Measurements from ENCODE around the gene SKI. TPM values are rescaled to one million over a fixed set of nuclear protein-coding genes. Genes with fewer than 3 reads are reported as not detected.

Gene SKI
- total RNA-seq, 2 donors from 2014 or later = 31.0 to 36.1 TPM

DNA sequence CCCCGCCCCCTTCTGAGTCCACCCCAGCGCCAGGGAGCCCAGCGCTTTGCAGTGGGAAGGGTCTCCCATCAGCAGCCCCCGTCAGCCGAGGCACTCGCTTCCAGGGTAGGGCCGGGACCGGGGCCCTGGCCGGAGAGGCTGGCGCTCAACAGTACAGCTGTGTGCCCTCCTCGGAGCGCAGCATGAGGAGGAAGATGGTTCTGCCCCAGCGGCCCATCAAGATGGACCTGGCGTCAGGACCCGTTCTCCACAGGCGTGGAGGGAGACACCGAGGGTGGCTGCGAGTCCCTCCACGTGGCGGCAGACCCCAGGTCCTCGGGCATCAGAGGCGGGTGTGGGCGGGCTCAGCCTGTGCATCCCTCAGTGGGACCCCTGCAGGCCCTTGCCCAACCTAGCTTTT lies 109.0 kb downstream of the SKI start:
- no peaks in the 10 kb centered on the region for H3K36me3 ChIP-seq
- no peaks in the 10 kb centered on the region for H3K27me3 ChIP-seq
- no peaks in the 10 kb centered on the region for H3K9me3 ChIP-seq
- H3K27ac ChIP-seq = no peak overlapping the region
- no peak overlapping the region for H3K9ac ChIP-seq (ENCODE audit: low read depth in 2 of 2, low read length in 2 of 2)
- H3K4me1 ChIP-seq = no peaks in the 10 kb centered on the region
- no peak overlapping the region for H3K4me3 ChIP-seq
- no peak for DNase-seq
- intact Hi-C loops (cut with DNase I) = no loop called here
- TF ChIP-seq CTCF (IDR thresholded peaks at IDR 0.05) = no peak

DNA sequence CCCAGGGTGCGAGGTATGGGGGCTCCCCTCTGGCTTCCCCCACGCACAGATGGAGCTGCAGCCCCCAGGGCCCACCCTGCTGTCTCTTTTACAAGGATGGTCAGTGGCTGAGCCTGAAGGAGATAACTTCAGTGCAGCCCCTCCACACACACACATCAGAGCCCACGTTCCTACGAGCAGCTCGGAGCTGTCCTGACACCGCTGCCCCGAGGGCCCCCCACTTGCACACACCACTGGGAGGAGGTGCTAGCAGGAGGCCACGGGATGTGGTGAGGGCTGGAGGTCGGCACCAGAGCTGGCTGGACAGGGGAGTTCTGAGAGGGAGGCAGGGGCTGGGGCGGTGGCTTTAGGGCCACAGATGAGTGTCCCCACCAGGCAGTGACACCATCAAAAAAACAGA lies 109.4 kb downstream of the SKI start:
- intact Hi-C loops (cut with DNase I) = no loop called here
- Histone ChIP-seq H3K4me1 (no peaks in the 10 kb centered on the region), H3K36me3 (no peaks in the 10 kb centered on the region), H3K4me3 (no peak overlapping the region), H3K27me3 (no peaks in the 10 kb centered on the region), H3K9ac (ENCODE audit: low read depth in 2 of 2, low read length in 2 of 2) (no peak overlapping the region), H3K27ac (no peak overlapping the region), H3K9me3 (no peaks in the 10 kb centered on the region)
- TF ChIP-seq CTCF (IDR thresholded peaks at IDR 0.05) = no peak
- DNase-seq = no peak

- Histone ChIP-seq H3K4me3 (no peak overlapping the region), H3K27me3 (no peaks in the 10 kb centered on the region), H3K27ac (no peak overlapping the region), H3K36me3 (no peaks in the 10 kb centered on the region), H3K9ac (ENCODE audit: low read depth in 2 of 2, low read length in 2 of 2) (no peak overlapping the region), H3K4me1 (no peaks in the 10 kb centered on the region), H3K9me3 (no peaks in the 10 kb centered on the region)
- no peak for DNase-seq
- intact Hi-C loops (cut with DNase I) = no loop called here
- TF ChIP-seq CTCF (IDR thresholded peaks at IDR 0.05) = no peak
Measured at GRCh38 chr1:2339206-2340085, 111.3 kb downstream of the SKI start.

GRCh38 chr1:2340086-2340917 lies 112.2 kb downstream of the SKI start:
- H3K4me3 ChIP-seq = no peak overlapping the region
- no peaks in the 10 kb centered on the region for H3K27me3 ChIP-seq
- DNase-seq = no peak
- no peaks in the 10 kb centered on the region for H3K4me1 ChIP-seq
- no peak overlapping the region for H3K27ac ChIP-seq
- H3K36me3 ChIP-seq = no peaks in the 10 kb centered on the region
- TF ChIP-seq CTCF (IDR thresholded peaks at IDR 0.05) = no peak
- intact Hi-C loops (cut with DNase I) = no loop called here
- H3K9ac ChIP-seq (ENCODE audit: low read depth in 2 of 2, low read length in 2 of 2) = no peak overlapping the region
- no peaks in the 10 kb centered on the region for H3K9me3 ChIP-seq

GRCh38 chr1:2340918-2341254 lies 112.8 kb downstream of the SKI start:
- Histone ChIP-seq H3K9ac (ENCODE audit: low read depth in 2 of 2, low read length in 2 of 2) (no peak overlapping the region), H3K27ac (no peak overlapping the region), H3K36me3 (no peaks in the 10 kb centered on the region), H3K4me1 (no peaks in the 10 kb centered on the region), H3K4me3 (no peak overlapping the region), H3K27me3 (no peaks in the 10 kb centered on the region), H3K9me3 (no peaks in the 10 kb centered on the region)
- DNase-seq = no peak
- TF ChIP-seq CTCF (IDR thresholded peaks at IDR 0.05) = no peak
- intact Hi-C loops (cut with DNase I) = no loop called here
